Peyer's patch (tissue), 4 donors: ENCODE data around the gene CD80. TPM values are rescaled to one million over a fixed set of nuclear protein-coding genes. Genes with fewer than 3 reads are reported as not detected.
"Not testable (repeated sequence)": the region's sequence is repeated elsewhere in the genome, so short reads cannot be mapped to it uniquely, and the experiment has no call there.

Experiments used
- DNase-seq, 3 donors: peaks; one replicate each; pipeline ENCODE4 v3.0.0-alpha.2; 2017 to 2019
- H3K27ac ChIP-seq, 4 donors: fragments of 200-600 bp; sonication (generic); one replicate each; pipeline ENCODE4 v1.5.1; 2016 to 2019
- H3K27me3 ChIP-seq, 2 donors: fragments of 200-600 bp; sonication (generic); one replicate each; pipeline ENCODE4 v1.5.1; 2019
- H3K36me3 ChIP-seq, 3 donors: fragments of 200-600 bp; sonication (generic); one replicate each; pipeline ENCODE4 v1.5.1; 2016 to 2019
- H3K4me1 ChIP-seq, 4 donors: fragments of 200-600 bp; sonication (generic); one replicate each; pipeline ENCODE4 v1.5.1; 2016 to 2019
- H3K4me3 ChIP-seq, 4 donors: fragments of 200-600 bp; sonication (generic); 1 replicate in 3 of 4; 2 replicates in 1 of 4; pipeline ENCODE4 v1.5.1; 2016 to 2019; ENCODE audit warnings: mild to moderate bottlenecking in 1 of 4
- H3K9me3 ChIP-seq, 4 donors: fragments of 200-600 bp; sonication (generic); one replicate each; pipeline ENCODE4 v1.5.1; 2016 to 2019; ENCODE audit warnings: mild to moderate bottlenecking in 1 of 4
- POLR2A ChIP-seq, 2 donors: fragments of 450-650 bp; IDR thresholded peaks; one replicate each; pipeline ENCODE4 v1.5.1; 2017; ENCODE audit warnings: antibody characterized with exemption in 2 of 2, mild to moderate bottlenecking in 2 of 2, moderate library complexity in 2 of 2
- total RNA-seq, 4 donors: library from RNA; depleted of rRNA; stranded (reverse); fragments of >200 nt; gene quantifications; one replicate each; pipeline ENCODE4 v1.1.0, GENCODE V29; 2016
- TF ChIP-seq, protein P1 (sequence below), 6 experiments: fragments of 450-650 bp in 4 of 6; fragments of 200-600 bp in 2 of 6; sonication (generic) in 1 of 6; IDR thresholded peaks; one replicate each; pipeline ENCODE4 v1.5.1; 2017 to 2019; ENCODE audit warnings: antibody characterized with exemption in 6 of 6, mild to moderate bottlenecking in 3 of 6, moderate library complexity in 1 of 6

CD80 gene
- total RNA-seq, 4 donors from 2014 or later: 4.2 to 19.8 TPM; not detected in 2

DNA sequence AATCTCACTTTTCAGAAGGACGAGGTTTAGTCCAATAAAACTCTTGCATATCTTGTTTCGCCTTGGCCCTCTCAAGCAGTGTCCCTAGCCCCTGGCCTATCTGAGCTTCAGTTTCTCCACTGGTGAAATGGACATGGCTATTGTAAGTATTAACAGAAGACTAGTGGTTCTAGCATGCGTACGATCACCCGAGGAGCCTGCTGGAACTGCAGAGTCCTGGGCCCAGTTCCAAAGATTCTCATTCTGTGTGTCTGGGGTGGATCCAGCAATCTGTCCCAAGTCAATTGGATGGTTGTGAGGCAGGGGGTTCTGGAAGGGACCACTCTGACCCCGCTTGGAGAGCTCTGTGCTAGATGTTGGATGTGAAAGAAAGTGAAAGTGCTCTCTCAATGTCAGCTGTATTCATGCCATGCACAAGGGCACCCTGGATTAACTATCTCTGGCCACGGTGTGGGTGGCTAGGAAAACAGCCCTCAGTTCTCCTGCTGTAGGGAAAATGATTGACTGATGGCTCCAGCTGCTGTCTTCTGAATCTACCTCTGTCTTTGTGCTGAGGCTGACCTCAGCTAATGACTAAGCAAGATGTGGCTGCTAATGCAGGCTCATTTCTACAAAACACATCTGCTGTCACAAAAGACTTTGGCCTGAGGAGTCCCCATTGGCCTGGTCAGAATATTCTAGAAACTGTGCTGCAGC, 36.4 kb upstream of the CD80 start:
- TF ChIP-seq, protein P1, sequence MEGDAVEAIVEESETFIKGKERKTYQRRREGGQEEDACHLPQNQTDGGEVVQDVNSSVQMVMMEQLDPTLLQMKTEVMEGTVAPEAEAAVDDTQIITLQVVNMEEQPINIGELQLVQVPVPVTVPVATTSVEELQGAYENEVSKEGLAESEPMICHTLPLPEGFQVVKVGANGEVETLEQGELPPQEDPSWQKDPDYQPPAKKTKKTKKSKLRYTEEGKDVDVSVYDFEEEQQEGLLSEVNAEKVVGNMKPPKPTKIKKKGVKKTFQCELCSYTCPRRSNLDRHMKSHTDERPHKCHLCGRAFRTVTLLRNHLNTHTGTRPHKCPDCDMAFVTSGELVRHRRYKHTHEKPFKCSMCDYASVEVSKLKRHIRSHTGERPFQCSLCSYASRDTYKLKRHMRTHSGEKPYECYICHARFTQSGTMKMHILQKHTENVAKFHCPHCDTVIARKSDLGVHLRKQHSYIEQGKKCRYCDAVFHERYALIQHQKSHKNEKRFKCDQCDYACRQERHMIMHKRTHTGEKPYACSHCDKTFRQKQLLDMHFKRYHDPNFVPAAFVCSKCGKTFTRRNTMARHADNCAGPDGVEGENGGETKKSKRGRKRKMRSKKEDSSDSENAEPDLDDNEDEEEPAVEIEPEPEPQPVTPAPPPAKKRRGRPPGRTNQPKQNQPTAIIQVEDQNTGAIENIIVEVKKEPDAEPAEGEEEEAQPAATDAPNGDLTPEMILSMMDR (IDR thresholded peaks at IDR 0.05): no peak
- no peak for TF ChIP-seq POLR2A (IDR thresholded peaks at IDR 0.05)
- Histone ChIP-seq H3K36me3 (no peaks in the 10 kb centered on the region), H3K4me1 (peaks cover 0 to 5% (median 0%) of the 10 kb centered on the region in 4 donors), H3K27me3 (no peaks in the 10 kb centered on the region), H3K4me3 (peak overlapping the region in 2 of 4 donors; percentile 23 to 31), H3K9me3 (no peaks in the 10 kb centered on the region), H3K27ac (no peak overlapping the region)
- DNase-seq: no peak

GRCh38 chr3:119594929-119595328, 35.5 kb upstream of the CD80 start:
- H3K4me1 ChIP-seq, H3K27ac ChIP-seq, DNase-seq, H3K4me3 ChIP-seq, H3K9me3 ChIP-seq, H3K27me3 ChIP-seq, H3K36me3 ChIP-seq: not testable (repeated sequence)

DNA sequence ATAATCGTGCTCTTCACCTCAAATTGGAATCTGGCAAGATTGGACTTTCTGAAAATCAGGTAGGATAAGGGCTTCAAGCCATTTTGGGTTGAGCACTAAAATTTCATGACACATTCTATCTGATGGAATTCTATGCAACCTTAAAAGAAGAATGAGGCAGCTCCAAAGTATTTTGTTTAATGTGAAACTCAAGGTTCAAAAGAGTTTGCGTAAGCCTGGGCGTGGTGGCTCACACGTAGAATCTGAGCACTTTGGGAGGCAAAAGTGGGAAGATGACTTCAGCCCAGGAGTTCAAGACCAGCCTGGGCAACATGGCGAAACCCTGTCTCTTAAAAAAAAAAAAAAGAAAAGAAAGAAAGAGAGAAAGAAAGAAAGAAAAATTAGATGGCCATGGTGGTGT, 34.7 kb upstream of the CD80 start:
- Histone ChIP-seq H3K4me1 (peaks cover 0 to 5% (median 0%) of the 10 kb centered on the region in 4 donors), H3K9me3 (no peaks in the 10 kb centered on the region), H3K27ac (no peak overlapping the region), H3K4me3 (no peak overlapping the region), H3K27me3 (no peaks in the 10 kb centered on the region), H3K36me3 (no peaks in the 10 kb centered on the region)
- no peak for TF ChIP-seq POLR2A (IDR thresholded peaks at IDR 0.05)
- TF ChIP-seq, protein P1 (IDR thresholded peaks at IDR 0.05): no peak
- DNase-seq: no peak

GRCh38 chr3:119592861-119593260, 33.4 kb upstream of the CD80 start:
- Histone ChIP-seq H3K27me3 (no peaks in the 10 kb centered on the region), H3K4me1 (peaks cover 0 to 5% (median 0%) of the 10 kb centered on the region in 4 donors), H3K4me3 (no peak overlapping the region), H3K9me3 (no peaks in the 10 kb centered on the region), H3K27ac (no peak overlapping the region), H3K36me3 (no peaks in the 10 kb centered on the region)
- no peak for DNase-seq
- no peak for TF ChIP-seq POLR2A (IDR thresholded peaks at IDR 0.05)
- TF ChIP-seq, protein P1 (IDR thresholded peaks at IDR 0.05): no peak

DNA sequence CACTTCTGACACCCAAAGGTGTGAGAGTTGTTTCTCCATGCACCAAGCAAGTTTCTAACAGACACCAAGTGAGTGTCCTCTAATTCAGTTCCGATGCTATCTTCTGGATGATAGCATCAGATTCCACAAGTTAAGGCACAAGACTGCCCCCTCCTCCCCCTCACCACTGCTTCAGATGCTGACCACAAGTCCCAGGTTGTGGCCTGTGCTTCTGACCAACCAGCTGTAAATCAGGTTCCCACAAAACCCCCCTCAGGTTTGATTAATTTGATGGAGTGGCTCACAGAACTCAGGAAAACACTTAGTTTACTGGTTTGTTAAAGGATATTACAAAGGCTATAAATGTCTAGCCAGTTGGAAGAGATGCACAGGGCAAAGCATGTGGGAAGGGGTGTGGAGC, 31.3 kb upstream of the CD80 start:
- H3K27me3 ChIP-seq: no peaks in the 10 kb centered on the region
- no peaks in the 10 kb centered on the region for H3K9me3 ChIP-seq
- H3K4me3 ChIP-seq: no peak overlapping the region
- TF ChIP-seq, protein P1 (IDR thresholded peaks at IDR 0.05): no peak
- TF ChIP-seq POLR2A (IDR thresholded peaks at IDR 0.05): no peak
- no peak for DNase-seq
- H3K27ac ChIP-seq: no peak overlapping the region
- H3K36me3 ChIP-seq: no peaks in the 10 kb centered on the region
- H3K4me1 ChIP-seq: no peaks in the 10 kb centered on the region

- Histone ChIP-seq H3K27ac (no peak overlapping the region), H3K4me1 (no peaks in the 10 kb centered on the region), H3K36me3 (no peaks in the 10 kb centered on the region), H3K4me3 (no peak overlapping the region), H3K9me3 (no peaks in the 10 kb centered on the region), H3K27me3 (no peaks in the 10 kb centered on the region)
- no peak for TF ChIP-seq POLR2A (IDR thresholded peaks at IDR 0.05)
- TF ChIP-seq, protein P1 (IDR thresholded peaks at IDR 0.05): no peak
- DNase-seq: no peak
Observed at GRCh38 chr3:119589102-119589773, 29.8 kb upstream of the CD80 start.
